ENCODE measurements around the gene LAMC1.
A peak's percentile ranks its signal among the peaks of the same experiment; 100 is the strongest.
"Not testable (repeated sequence)": the region's sequence is repeated elsewhere in the genome, so short reads cannot be mapped to it uniquely, and the experiment has no call there.

The LAMC1 gene

DNA sequence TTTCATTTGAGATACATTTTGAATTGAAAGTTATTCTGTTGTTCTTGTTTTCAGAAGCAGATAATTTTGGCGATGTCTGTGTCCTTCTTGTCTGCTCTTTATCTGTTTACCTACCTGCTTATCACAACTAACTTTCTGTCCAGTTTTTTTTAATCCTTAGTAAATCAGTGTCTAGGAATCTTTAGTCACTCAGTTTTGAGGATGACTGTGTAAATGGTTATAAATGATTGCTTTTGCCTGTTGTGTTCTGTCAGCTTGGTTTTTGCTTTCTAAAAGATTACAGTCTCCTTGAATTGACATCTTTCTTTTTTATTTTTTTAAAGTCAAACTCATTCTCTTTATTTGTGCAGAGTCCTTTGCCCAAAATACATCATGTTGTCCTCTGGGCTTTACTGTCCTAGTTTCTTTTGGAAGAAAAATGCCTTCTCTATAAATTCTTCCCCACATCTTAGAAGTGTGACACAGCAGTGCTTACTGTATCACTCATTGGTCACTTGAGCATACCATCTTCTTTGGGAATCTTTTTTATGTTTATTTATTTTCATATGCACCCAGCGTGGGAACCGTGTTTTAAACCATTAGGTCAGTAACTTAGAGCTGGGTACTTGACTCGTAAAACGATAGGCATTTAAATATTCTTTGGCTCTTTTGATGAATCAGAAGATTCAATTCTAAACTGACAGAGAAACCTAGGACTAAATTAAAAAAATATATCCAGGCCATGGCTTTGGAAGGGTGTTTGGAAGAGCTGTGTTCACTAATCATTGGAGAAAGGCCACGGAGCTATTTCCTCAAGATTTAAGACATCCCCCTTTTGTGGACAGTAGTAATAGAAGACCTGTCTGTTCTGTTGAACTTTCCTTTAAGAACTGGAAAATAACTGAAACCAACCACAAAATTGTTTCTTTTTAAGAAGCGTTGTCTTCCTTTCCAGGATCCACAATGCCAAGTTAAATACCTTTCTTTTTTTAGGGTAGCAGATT is 20.9 kb downstream of the LAMC1 start:
- DNase-seq: no peak

DNA sequence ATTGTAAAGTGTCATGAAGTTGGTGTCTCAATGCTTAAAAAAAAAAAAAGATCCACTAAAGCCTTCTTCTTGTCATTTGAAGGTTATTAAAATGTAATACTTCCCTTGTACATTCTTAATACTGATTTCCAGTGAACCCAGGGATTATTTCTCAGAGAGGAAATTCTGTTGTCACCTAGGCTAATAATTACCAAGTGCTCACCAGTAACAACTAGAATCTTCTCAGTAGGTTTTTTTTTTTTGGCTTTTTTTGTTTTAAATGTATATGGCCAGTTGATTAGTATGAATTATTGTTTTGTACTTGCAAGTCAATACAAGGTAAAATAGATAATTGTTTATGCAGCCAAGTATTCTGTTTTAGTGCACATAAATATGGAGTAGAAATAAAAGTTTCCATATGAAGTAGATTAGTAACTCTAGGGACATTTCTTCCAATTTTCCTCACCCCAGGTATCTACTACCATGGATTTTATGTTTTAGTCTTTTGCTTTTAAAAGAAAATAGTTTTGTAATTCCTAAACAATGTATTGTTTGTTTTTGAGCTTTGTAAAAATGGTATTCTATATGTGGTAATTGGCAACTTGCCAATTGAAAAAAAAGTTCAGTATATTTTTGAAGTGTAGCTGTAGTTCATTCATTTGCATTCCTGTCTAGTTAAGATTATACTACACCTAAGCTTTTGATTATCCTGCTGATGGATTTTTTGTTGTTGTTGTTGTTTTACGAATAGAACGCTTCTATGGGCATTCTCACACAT is 21.9 kb downstream of the LAMC1 start:
- DNase-seq: no peak

DNA sequence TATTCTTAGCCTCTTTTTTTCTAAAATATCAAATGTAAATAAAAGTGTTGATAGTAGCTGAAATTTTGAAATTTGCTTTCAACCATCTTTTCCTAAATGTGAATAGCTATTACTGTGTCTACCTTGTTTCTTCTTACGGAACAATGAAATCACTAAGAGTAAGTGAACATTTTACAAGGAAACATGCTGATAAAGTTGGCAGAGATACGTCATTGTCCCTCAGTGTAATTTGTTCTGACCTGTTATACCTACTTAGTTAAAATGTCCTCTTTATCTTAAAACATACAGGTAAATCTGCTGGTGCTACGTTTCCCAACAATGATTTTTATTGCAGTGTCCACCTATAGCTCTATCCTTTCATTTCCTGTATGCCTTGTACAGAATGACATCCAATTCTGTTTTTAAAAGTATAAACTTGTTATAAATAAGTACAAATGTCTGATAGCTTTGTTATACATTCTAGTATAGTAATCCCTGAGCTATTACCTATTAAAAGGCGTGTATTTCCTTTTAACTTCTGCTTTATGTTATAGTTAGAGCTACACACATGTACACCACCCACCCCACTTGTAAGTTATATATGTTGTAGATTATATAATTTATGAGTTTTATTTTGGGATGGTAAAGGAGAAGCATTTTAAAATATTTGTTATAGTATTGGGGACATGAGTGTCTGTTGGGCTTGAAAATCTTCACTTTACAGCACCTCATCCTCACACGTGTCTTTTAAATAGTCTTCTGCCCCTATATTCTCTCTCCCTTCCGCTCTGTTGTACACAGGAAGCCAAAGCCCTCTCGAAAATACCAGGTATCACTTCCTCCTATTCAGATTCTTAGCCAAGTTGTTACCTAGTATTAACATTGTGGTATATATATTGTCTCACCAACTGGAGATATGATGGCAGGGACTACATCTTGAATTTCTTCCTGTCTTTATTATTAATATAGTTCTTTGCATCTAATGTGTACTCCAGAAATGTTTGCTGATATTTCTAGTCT is 25.2 kb downstream of the LAMC1 start:
- DNase-seq: no peak

DNA sequence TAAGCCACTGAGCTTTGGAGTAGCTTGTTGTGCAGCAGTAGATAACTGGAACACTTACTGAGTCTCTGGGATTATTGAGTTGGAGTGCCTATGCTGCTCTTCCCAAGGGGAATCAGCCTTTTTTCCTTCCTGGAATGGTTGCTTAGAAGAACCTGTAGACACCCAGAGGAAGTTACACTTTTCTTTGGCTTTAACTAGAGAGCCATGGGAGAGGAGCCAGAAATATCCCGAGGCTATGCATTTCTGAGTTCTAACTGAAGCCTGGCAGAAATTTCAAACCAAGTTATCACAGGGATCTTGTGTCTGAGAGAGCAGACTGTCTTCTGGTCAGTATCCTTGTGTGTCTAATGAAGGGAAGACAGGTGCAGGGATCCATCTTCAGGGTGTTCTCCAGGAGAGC is 28.3 kb downstream of the LAMC1 start:
- DNase-seq: no peak

DNA sequence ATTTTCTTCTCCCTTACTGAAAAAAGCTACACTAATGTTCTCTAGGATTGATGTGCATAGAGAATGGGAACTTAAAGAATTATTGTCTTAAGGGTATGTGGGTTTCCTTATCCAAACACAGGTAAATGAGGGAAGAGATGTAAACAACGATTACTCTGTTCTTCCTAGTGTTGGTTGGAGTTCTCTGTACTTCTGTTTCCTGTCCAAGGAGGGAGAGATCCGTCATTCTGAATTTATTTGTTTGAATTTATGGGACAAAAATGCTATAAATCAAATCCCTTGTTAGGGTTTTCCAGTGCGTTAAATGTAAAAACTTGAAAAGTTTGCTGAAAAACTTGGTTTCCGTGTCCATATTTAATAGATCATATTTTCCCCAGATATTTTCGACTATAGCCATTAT is 29.6 kb downstream of the LAMC1 start:
- no peak for DNase-seq

DNA sequence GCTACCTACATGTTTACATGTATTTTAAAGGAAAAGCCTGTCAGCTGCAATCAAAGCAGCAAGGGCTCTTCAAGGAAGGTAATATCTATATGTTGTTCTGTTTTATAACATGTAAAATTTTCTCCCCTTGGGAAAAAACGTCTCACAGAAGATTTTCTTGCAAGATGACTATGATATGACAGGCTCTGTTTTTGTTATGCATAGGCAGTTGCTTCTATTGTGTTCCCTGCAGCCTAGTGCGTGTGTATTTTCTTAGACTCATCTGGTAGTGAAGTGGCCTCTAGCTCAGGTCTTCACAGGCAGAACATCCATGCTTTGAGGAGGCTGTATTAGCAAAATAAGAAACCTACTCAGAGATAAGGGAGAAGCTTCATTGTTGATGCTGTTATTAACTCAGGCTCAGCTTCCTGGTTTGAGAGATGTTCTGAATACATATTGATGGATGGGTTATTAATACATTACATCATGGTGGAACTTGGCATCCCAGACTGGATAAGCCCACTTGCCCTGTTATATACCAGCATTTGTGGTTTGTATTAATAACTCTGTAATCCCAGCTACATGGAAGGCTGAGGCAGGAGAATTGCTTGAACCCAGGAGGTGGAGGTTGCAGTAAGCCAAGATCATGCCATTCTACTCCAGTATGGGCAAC is 35.8 kb downstream of the LAMC1 start:
- DNase-seq: peak; percentile 17

DNA sequence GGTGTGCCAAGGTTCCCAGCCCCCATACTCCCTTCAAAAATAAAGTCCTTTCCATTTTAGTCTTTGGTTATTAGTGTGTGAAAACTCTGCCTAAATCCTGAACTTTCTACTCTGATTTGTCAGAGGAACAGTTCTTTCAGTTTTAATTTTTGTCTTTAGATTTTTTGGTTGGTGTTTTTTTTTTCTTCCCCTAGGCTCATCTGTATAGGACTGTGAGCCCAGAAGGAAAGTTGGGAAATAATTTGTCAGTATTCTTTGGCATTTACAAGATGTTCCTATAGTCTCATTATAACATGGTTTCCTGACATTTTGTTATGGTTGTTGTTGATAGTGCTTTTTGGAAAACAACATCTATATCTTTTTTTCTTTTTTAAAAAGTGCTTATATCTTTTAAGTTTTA is 38.0 kb downstream of the LAMC1 start:
- no peak for DNase-seq

DNA sequence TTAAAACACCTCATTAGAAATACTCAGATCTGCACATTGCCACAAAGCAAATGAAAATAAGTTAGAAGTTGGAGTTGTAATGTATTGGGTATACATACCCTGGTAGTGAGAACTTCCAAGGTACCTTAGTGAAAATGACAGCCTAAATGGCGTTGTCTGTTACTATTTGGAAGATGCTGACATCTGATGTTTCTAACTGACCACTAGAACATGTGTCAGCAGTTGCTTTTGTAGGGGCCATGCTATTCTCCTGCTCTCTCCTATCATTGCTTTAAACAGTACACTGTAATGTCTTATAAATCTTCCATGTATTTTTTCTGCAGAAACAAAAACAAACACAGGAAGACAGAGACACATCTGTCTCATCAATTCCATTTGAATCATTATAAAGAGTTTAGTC is 40.1 kb downstream of the LAMC1 start:
- no peak for DNase-seq

DNA sequence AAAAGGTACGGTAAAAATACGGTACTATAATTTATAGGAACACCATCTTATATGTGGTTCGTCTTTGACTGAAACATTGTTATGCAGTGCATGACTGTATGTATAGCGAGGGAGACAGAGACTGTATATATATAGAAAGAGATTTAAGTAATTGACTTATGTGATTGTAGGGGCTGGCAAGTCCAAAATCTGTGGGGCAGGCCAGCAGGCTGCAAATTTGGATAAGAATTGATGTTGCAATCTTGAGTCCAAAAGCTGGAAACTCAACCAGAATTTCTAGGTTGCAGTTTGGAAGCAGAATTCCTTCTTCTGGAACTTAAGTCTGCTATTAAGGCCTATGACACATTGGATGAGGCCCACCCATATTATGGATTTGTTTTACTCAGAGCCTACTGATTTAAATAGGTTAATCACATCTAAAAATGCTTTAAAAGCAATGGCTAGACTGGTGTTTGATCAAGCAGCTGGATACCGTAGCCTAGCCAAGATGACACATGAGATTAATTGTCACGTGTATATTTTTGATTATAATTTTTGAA is 42.0 kb downstream of the LAMC1 start:
- DNase-seq: no peak

DNA sequence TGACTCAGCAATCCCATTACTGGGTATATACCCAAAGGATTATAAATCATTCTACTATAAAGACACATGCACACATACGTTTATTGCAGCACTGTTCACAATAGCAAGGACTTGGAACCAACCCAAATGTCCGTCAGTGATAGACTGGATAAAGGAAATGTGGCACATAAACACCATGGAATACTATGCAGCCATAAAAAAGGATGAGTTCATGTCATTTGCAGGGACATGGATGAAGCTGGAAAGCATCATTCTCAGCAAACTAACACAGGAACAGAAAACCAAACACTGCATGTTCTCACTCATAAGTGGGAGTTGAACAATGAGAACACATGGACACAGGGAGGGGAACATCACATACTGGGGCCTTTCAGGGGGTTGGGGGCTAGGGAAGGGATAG is 43.2 kb downstream of the LAMC1 start:
- not testable (repeated sequence) for DNase-seq

DNA sequence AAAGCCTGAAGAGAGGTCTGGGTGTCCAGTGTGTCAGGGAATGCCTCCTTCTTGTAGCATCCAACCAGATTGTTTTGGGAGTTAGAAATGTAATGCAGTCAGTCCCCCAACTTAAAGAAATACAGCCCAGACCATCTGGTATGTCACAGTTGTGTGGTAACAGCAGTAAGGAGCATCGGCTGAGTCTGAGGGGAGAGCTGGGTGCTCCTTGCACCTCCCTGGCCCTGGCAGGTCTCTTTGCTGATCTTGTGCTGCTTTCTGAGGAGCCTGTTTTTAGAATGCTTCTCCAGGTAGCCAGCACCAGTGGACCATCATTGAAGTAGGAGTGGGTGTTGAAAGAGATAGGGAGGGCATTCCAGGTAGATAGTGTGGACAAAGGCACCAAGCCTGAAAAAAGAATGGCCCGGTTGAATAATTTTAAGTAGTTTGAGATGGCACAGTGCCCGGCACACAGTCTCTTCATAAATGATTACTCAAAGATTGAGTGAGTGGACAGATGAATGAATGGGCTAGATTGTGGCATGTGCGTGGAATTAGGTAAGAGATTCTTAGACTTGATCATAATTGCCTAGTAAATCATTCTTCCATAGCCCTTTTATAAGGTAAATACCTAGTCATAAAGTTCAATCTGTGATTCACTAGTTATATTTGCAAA is 46.5 kb downstream of the LAMC1 start:
- peak; percentile 63 for DNase-seq

DNA sequence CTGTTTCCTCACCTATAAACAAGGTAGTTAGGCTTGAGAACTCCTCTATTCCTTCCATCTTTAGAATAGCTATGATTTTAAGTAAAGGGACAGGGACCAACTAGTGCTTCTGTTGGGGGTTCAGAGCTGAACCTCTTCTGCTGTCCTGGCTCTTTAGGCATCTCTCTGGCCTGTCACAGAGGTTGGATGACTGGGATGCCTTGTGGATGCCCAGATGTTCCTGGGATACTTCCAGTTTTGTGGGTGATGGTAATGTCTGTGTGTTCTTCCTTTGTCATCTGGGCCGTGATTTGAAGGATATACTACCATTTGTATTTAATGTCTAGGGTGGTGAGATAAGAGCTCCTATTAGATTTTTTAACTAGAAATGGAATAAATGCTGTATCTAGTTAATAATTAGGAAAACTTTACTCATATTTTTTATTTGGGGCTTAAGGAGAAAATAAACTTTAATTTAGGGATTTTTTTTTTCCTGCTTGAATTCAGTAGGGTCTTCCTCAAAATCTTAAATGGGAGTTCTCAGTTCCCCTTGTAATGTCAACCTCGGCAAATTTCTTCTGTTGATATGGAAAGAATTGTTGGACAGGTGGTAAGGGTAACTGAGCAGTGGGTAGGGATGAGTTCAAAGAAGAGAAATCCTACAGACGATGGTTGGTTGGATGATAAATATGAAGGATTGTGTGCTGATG is 47.2 kb downstream of the LAMC1 start:
- no peak for DNase-seq

DNA sequence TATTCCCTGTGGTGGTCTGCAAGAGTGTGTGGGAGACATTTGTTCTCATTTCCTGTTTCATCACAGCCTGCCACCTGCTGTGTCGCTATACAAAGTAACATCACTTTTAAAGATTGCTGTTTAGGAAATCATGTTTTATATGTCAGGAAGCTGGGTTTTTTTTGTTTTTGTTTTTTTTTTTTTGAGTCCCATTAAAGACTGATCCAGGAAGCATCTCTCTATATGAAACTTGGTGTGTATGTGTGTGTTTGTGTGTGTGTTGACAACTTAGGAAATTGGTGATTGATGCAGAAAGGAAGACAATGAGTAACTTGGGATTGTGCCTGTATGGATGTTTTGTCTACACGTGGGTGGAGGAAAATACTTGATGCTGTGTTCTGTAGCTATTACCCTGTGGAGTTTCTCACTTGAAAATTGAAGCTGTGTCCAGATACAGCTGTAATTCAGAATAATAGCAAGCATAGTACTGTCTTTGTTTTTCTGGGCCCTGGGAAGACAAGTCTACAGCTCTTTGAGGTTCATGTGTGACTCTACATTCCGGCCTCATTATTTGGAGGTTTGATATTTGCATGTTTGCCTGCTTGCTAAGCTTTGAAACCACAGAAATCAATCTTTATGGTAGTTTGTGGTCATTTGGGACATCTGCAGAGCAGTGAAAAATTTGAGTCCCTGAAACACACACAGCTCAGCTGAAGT is 47.9 kb downstream of the LAMC1 start:
- DNase-seq: no peak

DNA sequence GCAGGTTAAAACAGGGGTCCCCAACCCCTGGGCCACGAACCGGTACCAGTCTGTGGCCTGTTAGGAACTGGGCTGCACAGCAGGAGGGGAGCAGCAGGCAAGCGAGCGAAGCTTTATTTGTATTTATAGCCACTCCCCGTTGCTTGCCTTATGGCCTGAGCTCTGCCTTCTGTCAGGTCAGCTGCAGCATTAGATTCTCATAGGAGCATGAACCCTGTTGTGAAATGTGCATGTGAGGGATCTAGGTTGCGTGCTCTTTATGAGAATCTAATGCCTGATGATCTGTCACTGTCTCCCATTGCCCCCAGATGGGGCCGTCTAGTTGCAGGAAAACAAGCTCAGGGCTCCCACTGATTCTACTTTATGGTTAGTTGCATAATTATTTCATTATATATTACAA is 49.4 kb downstream of the LAMC1 start:
- DNase-seq: not testable (repeated sequence)

DNA sequence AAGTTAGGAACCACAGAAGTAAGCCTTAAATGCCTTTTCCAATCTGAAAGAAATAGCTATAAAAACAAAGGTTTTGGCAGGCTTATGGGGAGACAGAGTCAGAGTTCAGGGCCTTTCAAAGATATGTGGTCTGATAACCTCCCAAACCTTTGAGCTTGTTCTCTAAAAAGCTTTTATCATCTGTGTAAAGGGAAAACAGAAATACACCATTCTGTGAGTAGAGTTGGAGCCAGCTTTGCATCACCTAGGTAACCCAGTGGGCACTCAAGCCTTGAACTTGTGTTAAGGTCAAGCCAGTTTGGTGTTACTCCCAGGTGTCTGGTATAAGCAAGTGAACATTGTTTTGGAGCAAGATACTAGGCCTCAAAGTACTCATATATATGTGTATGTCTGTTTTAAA is 50.1 kb downstream of the LAMC1 start:
- peak; percentile 15 for DNase-seq

DNA sequence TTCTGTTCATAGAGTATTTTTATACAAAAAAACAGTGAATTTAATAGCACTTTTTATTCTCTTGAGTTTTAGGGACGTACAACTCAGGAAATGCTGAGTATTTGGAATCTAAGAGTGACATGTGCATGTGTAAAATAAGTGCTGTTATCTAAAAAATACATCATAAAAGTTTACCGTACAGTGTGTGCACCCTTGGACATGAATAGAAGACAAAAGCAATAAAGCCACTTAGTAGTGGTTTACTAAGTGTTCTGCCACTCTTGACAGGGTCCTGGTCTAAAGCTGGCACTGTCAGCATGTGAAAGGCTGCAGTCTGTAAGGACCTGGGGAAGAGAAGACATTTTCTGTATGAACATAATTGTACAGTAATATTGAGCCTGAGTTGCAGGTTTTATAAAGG is 51.0 kb downstream of the LAMC1 start:
- no peak for DNase-seq

DNA sequence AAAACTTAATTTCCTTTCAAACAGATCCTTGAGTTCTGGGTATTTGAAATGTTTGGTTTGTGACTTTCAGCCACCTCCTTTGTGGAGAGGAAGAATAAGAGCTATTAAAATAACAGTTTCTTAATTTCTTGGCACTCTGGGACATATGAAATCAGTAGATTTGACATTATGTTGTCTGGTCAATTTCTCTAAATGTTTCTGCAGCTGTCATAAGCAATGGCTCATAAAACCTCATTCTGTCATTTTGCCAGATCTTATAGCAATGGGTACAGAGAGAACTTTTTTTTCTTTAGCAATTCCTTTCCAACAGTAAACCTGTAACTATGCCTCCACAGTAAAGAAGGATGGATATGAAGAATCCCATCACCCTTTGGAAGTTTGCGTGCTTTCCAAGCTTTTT is 52.6 kb downstream of the LAMC1 start:
- DNase-seq: no peak

DNA sequence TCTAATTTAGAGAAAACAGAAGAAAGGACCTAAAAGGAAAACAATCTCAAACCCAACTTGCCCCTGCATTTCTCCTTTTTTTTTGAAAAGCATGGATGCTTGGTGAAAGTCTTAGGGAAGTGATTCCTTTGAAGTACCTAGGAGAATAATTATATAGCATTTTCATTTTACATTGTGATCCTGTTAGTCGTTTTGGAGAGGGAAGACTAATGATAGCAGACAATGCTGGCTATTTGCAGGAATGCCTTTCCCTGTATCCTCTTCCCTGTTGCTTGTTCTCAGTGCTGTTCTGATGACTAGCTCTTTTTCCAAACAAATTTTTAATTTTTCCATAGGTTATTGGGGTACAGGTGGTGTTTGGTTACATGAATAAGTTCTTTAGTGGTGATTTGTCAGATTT is 53.9 kb downstream of the LAMC1 start:
- DNase-seq: no peak

DNA sequence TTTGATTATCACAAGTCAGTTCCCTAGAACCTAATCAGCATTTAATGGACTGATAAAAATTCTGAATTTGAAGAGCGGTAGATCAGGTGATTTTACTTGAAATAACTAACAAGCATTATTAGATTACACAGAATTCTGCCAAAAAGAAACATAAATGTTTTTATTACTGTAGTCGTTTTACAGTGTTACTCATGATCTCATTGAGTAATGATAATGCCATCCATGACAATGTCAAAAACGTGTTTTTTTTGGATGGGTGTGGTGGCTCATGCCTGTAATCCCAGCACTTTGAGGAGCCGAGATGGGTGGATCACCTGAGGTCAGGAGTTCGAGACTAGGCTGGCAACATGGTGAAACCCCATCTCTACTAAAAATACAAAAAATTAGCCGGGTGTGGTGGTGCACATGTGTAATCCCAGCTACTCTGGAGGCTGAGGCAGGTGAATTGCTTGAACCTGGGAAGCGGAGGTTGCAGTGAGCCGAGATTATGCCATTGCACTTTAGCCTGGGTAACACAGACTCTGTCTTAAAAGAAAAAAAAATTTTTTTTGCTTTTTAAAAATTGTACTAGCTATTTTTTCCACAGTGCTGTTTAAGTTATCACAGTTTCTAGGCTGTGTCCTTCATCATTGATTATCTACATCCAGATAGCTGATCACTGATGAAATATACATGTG is 56.6 kb downstream of the LAMC1 start:
- no peak for DNase-seq

DNA sequence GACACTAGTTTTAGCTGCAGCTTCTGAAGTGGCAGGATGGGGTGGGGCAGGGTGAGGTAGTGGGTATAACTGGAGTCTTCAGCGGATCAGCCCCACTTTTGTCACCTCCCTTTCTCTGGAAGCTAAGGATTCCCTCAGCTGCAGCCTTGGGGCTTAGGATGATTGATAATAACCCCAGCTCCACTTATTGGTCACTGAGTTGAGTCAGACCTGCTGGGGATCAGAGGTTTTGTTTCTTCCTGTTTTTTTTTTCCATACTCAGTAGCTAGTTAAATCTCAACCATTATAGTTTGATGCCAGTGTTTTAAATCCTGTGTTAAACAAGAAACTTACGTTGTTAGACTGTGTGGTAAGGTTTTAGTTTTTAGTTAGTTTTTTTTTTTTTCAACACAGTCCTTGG is 57.2 kb downstream of the LAMC1 start:
- DNase-seq: no peak

Measured in DMS53 (cell line).